ENCODE data around the gene RENBP. TPM values are rescaled to one million over a fixed set of nuclear protein-coding genes. Genes with fewer than 3 reads are reported as not detected.

The RENBP gene
- total RNA-seq, 4 donors from 2014 or later, result 0.45 to 7.6 (median 3.1) TPM; not detected in 1

DNA sequence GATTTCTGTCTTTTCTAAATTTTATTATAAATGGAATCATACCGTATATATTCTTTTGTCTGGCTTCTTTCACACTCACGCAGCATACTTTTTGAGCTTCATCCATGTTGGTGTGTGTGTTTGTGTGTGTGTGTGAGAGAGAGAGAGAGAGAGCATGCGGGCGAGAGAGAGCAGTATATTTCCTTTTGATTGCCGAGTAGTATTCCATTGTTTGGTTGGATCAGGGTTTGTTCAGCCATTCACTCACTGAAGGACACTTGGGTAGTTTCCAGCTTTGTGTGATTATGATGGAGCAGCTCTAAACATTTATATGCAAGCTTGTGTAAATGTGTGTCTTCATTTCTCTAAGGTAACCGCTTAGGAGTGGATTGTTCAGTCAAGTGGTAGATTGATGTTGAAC, 55.3 kb downstream of the RENBP start:
- H3K36me3 ChIP-seq, result no peaks in the 10 kb centered on the region
- H3K9me3 ChIP-seq, result no peaks in the 10 kb centered on the region
- WGBS, 2 donors, result 87% methylated on average over 6 of the region's 6 CpGs
- TF ChIP-seq, protein P1, sequence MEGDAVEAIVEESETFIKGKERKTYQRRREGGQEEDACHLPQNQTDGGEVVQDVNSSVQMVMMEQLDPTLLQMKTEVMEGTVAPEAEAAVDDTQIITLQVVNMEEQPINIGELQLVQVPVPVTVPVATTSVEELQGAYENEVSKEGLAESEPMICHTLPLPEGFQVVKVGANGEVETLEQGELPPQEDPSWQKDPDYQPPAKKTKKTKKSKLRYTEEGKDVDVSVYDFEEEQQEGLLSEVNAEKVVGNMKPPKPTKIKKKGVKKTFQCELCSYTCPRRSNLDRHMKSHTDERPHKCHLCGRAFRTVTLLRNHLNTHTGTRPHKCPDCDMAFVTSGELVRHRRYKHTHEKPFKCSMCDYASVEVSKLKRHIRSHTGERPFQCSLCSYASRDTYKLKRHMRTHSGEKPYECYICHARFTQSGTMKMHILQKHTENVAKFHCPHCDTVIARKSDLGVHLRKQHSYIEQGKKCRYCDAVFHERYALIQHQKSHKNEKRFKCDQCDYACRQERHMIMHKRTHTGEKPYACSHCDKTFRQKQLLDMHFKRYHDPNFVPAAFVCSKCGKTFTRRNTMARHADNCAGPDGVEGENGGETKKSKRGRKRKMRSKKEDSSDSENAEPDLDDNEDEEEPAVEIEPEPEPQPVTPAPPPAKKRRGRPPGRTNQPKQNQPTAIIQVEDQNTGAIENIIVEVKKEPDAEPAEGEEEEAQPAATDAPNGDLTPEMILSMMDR (IDR thresholded peaks at IDR 0.05), result no peak
- no peak for TF ChIP-seq POLR2A (IDR thresholded peaks at IDR 0.05)
- no peak overlapping the region for H3K27ac ChIP-seq
- H3K4me1 ChIP-seq, result peaks cover 0 to 14% (median 6%) of the 10 kb centered on the region in 3 donors
- DNase-seq, result no peak
- no peak overlapping the region for H3K4me3 ChIP-seq
- peaks cover 0 to 42% (median 18%) of the 10 kb centered on the region in 4 donors for H3K27me3 ChIP-seq
- intact Hi-C loops (cut with DNase I), result no loop called here

DNA sequence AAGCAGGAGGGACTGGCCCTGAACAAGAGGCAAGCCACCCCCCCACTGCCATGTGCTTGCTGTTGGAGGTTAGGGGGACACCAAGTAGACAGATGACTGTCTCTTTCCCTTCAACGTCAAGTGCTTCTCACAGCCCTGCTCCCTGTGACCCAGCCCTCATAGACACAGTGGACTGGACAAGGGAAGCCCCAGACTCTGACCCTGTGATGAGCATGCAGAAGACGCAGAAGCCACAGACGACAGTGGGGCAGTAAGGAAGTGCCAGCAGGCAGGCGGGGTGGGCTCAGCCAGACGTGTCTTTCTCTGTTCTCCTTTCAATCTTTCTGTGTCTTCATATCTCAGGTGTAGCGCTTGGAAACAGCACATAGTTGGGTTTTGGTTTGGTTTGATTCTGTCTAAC, 56.1 kb downstream of the RENBP start:
- Histone ChIP-seq H3K27me3 (peaks cover 0 to 50% (median 21%) of the 10 kb centered on the region in 4 donors), H3K36me3 (no peaks in the 10 kb centered on the region), H3K27ac (no peak overlapping the region), H3K4me1 (peaks cover 0 to 14% (median 6%) of the 10 kb centered on the region in 3 donors), H3K9me3 (no peaks in the 10 kb centered on the region), H3K4me3 (no peak overlapping the region)
- DNase-seq, result no peak
- TF ChIP-seq, protein P1 (IDR thresholded peaks at IDR 0.05), result no peak
- no peak for TF ChIP-seq POLR2A (IDR thresholded peaks at IDR 0.05)
- intact Hi-C loops (cut with DNase I), result no loop called here
- 45 to 71% methylated on average over 5 of the region's 6 CpGs for WGBS, 2 donors

DNA sequence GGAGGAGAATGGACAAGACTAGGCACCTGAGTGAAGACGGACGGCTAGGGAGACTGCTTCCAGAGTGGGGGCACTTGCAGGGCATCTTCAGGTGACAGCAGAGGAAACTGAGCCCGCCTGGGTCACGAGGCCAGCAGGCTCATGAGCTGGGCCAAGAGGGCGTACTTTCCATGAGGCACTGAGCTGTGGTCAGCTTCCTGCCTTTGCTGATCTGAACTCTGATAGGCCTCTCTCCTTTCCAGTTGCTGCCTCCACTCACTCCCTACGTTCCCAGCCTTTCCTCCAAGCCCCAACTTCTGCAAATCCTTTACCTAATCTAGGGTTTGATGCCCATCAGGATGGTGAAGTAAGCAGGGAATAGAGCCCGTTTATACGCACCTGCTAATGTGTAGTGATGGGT, 57.1 kb downstream of the RENBP start:
- 31 to 70% methylated on average over 2 to 8 of the region's 8 CpGs for WGBS, 2 donors

DNA sequence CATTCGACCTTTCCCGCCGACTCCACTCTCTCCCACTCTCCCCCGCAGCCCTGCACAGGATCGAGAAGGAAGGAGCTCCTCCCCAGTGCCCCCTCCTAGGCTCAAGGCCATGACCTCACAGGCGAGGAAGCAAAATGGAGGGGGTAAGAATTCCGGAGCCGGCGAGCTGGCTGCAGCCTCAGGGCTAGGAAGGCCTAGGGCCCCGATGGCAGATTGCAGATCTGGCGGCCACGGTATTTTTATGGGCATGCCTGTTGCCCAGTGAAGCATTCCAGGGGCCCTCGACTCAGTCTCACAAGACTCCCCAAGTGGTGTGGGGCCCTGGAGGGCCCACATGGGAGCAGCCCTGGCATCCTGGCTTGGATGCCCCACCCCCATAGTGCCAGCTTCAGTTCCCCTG, 57.5 kb downstream of the RENBP start:
- no peak overlapping the region for H3K4me3 ChIP-seq
- peaks cover 0 to 64% (median 26%) of the 10 kb centered on the region in 4 donors for H3K27me3 ChIP-seq
- H3K27ac ChIP-seq, result peak overlapping the region in 1 of 4 donors; percentile 21
- H3K36me3 ChIP-seq, result no peaks in the 10 kb centered on the region
- WGBS, 2 donors, result no CpG with 5 or more reads among the region's 13 CpGs
- peaks cover 0 to 14% (median 6%) of the 10 kb centered on the region in 3 donors for H3K4me1 ChIP-seq
- TF ChIP-seq POLR2A (IDR thresholded peaks at IDR 0.05), result no peak
- TF ChIP-seq, protein P1 (IDR thresholded peaks at IDR 0.05), result no peak
- DNase-seq, result no peak
- no peaks in the 10 kb centered on the region for H3K9me3 ChIP-seq
- intact Hi-C loops (cut with DNase I), result no loop called here

More for the DNA sequence above, 57.1 kb downstream of the RENBP start:
- no peak overlapping the region for H3K4me3 ChIP-seq
- H3K9me3 ChIP-seq, result no peaks in the 10 kb centered on the region
- no peak for TF ChIP-seq POLR2A (IDR thresholded peaks at IDR 0.05)
- TF ChIP-seq, protein P1 (IDR thresholded peaks at IDR 0.05), result no peak
- intact Hi-C loops (cut with DNase I), result no loop called here
- H3K27me3 ChIP-seq, result peaks cover 0 to 59% (median 25%) of the 10 kb centered on the region in 4 donors
- no peaks in the 10 kb centered on the region for H3K36me3 ChIP-seq
- H3K4me1 ChIP-seq, result peaks cover 0 to 14% (median 6%) of the 10 kb centered on the region in 3 donors
- no peak overlapping the region for H3K27ac ChIP-seq
- DNase-seq, result no peak

DNA sequence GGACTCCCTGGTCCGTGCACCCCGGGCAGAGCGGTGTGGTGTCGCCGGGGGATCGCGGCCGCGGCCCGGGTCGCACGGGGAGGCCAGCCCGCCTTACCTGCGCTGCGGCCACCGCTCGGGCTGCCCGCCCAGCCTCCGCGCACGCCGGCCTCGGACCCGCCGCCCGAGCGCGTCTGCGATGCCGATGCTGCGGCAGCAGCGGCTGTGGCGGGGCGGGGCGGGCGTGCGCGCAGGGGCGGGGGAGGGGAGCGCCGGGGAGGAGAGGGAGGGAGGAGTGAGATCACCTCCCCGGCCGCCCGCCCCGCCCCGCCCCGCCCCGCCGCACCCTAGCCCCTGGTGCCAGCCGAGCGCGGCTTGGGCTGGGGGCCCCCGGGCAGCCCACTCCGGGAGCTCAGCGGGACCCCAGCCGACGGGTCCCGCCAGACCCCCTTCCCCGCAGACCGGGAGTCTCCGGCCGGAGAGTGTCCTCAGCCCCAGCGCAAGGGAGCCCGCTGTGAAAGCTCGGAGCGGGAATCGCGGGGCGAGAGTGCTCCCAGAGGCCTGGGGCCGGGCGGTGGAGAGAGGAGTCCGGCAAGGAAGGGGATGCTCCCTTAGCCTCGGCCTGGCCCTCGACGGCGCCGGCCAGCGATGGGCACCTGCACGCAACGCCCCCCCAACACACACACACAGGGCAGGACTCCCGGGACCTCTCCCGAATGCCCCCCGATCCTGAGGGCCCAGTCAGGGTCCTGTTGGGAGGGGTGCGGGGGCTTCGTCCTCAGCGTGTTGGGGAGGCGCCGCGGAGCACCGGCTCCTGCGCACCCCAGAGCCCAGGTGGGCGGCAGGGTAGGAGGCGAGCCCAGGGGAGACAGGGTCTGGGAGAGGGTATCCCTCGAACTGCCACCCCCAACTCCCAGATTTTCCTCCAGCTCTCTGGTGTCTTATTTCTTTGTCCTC, 58.2 kb downstream of the RENBP start, which contains the start of gene L1CAM:
TSS of gene L1CAM (minus strand) at position 206 of the 936 bp plus-strand sequence. CDS start 10,337 bp downstream, outside the sequence.
- no peak for TF ChIP-seq POLR2A (IDR thresholded peaks at IDR 0.05)
- TF ChIP-seq, protein P1 (IDR thresholded peaks at IDR 0.05), result no peak
- WGBS, 2 donors, result 36% methylated on average over 6 of the region's 94 CpGs; no CpG with 5 or more reads in 1 of the 2 donors
- H3K4me3 ChIP-seq, result peak within 1 kb of the TSS in 3 of 4 donors; percentile 14 to 56 (median 30)
- peak within 1 kb of the TSS in 1 of 4 donors; percentile 21 for H3K27ac ChIP-seq
- peaks cover 0 to 14% (median 6%) of the 10 kb centered on the region in 3 donors for H3K4me1 ChIP-seq
- H3K9me3 ChIP-seq, result no peaks in the 10 kb centered on the region
- DNase-seq, result no peak
- intact Hi-C loops (cut with DNase I), result no loop called here
- no peaks in the 10 kb centered on the region for H3K36me3 ChIP-seq
- H3K27me3 ChIP-seq, result peaks cover 0 to 71% (median 29%) of the 10 kb centered on the region in 4 donors
